COLO668 (cell line): Measurements from ENCODE around the gene SORCS1.
"Not testable (repeated sequence)": the region's sequence is repeated elsewhere in the genome, so short reads cannot be mapped to it uniquely, and the experiment has no call there.

Source experiments
- DNase-seq: peaks from one replicate; lab custom pipeline; 2025; ENCODE audit not compliant: unreplicated experiment; lab: John Stamatoyannopoulos, UW

SORCS1 gene

DNA sequence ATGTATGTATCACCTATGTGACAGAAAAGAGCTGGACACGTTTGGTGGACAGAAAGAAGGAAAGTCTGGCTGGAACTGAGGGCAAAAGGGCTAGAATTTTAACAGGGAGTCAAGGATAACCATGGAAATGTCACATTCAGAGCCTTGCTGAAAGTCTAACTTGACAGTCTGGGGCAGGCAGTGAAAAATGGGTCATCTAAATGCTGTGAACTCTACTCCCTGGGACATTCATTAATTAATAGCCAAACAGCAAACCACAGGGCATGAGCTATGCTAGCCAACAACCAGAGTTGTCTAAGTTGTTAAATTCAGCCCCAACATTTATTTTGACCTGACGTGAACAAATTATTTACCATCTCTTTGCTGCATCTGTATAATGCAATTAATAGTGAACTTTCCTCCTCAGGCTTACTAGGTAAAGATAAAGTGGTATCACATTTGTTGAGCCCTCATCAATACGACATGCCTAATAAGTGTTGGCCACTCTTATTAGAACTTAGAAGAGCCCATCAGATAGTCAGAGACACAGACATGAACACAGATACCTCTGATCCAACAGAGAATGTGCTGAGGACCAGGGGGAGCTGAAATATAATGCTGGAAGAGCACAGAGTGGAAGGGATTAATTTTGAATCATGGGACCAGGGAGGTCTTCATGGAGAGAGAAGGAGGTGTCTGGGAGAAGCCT is 109.9 kb downstream of the SORCS1 start:
- no peak for DNase-seq

- no peak for DNase-seq
Measured at GRCh38 chr10:107051769-107052168, 112.7 kb downstream of the SORCS1 start.

DNA sequence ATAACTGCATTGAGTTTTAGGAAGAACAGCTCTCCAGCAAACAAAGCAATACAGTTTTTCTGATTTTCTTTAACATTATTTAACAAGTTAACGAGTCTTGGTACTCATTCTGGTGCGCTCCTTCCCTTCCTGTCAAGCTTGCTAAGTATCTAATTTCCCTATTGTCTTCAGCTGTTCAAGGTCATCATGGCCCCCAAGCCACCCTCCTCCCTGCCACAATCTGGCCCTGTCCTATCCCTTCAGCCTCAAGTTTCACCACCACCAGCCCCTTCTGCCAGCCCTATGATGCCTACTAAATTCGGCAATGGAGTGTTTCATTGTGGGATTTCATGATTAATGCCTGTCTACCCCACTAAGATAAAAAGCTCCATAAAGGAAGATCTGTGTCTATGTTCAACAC is 121.0 kb downstream of the SORCS1 start:
- no peak for DNase-seq

- DNase-seq = no peak
Measured at GRCh38 chr10:107037192-107038122, 127.0 kb downstream of the SORCS1 start.

DNA sequence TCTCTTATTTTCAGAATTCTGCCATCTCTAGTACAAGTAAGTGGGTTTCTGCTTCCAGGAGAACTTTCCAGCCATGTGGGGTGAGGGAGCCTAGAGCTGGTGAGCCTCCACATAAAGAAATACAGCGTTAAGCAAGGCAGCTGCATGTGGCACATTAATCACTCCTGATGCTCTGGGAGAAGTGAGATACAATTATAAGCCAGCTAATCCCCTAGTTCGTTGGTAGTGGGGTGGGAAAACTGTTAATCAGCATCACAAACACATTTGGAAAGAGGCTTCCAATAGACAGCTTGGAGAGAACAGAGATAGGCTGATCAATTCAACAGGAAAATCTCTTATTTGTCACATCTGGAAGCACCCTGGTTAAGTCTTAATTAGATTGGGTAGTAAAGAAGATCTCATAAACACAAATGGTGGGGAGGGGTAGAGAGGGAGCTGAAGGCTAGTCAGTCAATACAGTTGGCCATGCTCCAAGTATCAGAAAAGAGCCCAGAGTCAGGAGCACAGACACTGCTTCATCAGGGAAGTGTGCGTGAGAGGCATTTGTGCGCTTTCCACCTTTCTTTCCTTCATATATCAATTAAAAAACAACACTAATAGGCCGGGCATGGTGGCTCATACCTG is 130.6 kb downstream of the SORCS1 start:
- DNase-seq = no peak

DNA sequence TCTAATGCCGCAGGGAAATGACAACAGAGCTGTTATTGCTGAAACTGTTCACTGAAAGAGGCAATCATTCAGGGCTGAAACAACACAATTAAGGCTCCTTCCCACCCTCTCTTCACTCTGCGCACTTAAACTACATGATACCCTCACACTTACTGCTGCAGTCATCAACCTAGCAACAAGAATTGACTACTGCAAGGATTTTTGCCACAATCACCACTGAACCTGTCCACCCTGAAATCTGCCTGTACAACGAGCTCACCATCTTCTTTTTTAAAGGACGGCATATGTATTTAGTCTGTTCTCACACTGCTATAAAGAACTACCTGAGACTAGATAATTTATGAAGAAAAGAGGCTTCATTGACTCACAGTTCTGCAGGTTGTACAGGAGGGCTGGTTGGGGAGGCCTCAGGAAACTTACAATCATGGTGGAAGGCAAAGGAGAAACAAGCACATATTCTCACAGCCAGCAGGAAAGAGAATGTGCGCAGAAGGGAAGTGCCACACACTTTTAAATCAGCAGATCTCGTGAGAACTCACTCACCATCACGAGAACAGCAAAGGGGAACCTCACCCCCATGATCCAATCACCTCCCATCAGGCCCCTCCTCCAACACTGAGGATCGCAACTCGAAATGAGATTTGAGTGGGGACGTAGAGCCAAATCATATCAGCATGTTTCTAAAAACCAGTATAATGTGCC is 131.7 kb downstream of the SORCS1 start:
- no peak for DNase-seq

DNA sequence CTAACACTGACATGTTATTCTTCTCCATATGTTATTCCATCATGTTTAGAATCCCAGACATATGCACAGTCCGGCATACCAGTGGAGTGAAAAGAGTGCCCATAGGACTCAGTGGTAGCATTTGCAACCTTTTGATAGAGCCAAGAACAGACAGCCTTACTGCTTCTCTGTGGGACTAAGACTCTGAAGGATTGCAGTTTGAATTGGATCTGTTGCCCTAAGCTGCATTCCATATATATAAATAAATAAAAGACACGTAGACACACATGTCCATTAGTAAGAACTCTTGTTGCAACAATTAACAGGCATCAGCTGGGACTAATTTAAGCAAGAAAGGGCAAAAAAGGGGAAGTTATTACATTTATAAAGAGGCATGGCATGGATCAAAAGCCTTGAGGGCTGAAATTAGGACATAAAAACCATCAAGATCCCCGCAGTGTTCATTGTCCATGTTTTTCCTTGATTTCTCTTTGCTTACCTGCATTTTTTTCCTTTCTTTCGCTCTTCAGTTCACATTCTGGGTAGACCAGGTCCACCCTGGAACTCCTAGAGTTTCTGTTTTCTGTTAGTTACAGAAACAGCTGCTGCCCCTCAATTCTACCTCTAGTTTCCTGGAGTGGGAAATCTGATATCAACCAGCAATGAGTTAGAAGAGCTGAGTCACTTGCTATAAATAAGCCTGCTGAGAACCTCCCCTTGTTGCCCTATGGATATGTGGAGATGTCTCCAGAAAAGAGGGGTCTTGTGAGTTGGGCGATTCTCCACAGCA is 132.4 kb downstream of the SORCS1 start:
- peak; percentile 19 for DNase-seq

- no peak for DNase-seq
Measured at GRCh38 chr10:107028236-107028635, 136.3 kb downstream of the SORCS1 start.

- no peak for DNase-seq
Measured at GRCh38 chr10:107025676-107026075, 138.8 kb downstream of the SORCS1 start.

GRCh38 chr10:107024033-107024432 is 140.5 kb downstream of the SORCS1 start:
- not testable (repeated sequence) for DNase-seq

- no peak for DNase-seq
Measured at GRCh38 chr10:107022600-107023354, 141.7 kb downstream of the SORCS1 start.

GRCh38 chr10:107019154-107019553 is 145.4 kb downstream of the SORCS1 start:
- DNase-seq = no peak

DNA sequence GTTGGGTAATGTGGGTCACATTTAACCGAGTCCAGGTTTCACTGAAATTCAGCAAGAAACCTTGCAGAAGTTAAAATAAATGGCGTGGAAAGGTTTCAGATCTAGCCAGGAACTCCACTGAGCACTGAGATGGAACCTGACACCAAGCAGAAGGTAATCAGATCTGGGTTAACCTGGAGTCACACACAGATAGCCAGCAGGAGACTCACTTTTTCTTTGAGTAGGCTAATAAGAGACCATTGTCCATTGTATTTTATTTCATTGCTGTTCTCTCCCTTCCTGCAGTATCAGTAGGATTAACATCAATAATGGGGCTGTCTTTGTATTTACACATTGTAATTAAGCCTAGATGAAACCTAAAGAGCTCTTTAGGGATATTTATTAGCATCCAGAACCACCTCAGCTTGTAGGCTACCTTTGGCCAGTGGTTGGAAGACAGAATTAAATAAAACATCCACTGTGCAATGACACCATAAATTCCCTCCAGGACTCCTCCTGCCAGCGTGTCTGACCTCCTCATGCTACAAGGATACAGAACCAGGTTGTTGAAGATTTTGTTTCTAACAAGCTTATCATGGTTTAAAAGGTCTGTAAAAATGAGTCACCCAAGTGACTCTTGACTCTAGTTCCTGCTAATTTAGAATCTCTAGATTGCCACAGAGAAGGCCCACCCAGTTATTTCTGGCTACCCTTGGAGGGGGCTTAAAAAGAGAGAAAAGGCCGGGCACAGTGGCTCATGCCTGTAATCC is 151.1 kb downstream of the SORCS1 start:
- DNase-seq = no peak

- no peak for DNase-seq
Measured at GRCh38 chr10:107011992-107012391, 152.5 kb downstream of the SORCS1 start.

GRCh38 chr10:107011105-107011504 is 153.4 kb downstream of the SORCS1 start:
- no peak for DNase-seq

GRCh38 chr10:107010531-107010930 is 154.0 kb downstream of the SORCS1 start:
- DNase-seq = no peak

- DNase-seq = no peak
Measured at GRCh38 chr10:107004362-107004761, 160.1 kb downstream of the SORCS1 start.

- DNase-seq = no peak
Measured at GRCh38 chr10:107002068-107002467, 162.4 kb downstream of the SORCS1 start.

GRCh38 chr10:106999118-106999707 is 165.3 kb downstream of the SORCS1 start:
- no peak for DNase-seq
